ENCODE data around the gene SRRD. TPM values are rescaled to one million over a fixed set of nuclear protein-coding genes. Genes with fewer than 3 reads are reported as not detected.

The SRRD gene
- total and polyA plus RNA-seq, 2 of the 8 experiments (the other 6 are each of a cell fraction or from before 2014, with no cell fraction given) = 17.1 to 25.3 TPM

- H3K4me2 ChIP-seq (ENCODE audit: insufficient read depth in 1 of 2, low read depth in 2 of 2, low read length in 2 of 2) = no peak overlapping the region; a peak in 1 of 4 replicates
- FAIRE-seq = no peak
These were observed 30.9 kb downstream of the SRRD start for GRCh38 chr22:26514419-26515161.

More at GRCh38 chr22:26514419-26515161, 30.9 kb downstream of the SRRD start:
- Histone ChIP-seq H2BK15ac (ENCODE audit: low read length) (no peak overlapping the region), H3K4me1 (replicated peaks in 1 of 4; ENCODE audit: control insufficient read depth in 3 of 4, insufficient read depth in 4 of 4, low read length in 3 of 4) (peaks cover 0 to 5% (median 3%) of the 10 kb centered on the region in 4 experiments; a peak in 3 of 7 replicates), H4K5ac (ENCODE audit: insufficient read length, low read depth, low read length) (no peak overlapping the region), H3K9me3 (ENCODE audit: insufficient read depth in 2 of 2, low read depth in 1 of 2, low read length in 1 of 2) (no peaks in the 10 kb centered on the region), H3K23ac (ENCODE audit: insufficient read length) (no peak overlapping the region), H3K79me1 (ENCODE audit: low read depth, low read length) (no peaks in the 10 kb centered on the region; the same call in 1 of the 2 replicates), H2BK12ac (ENCODE audit: low read depth, low read length) (no peak overlapping the region), H3K36me3 (ENCODE audit: control insufficient read depth in 2 of 4, insufficient read depth in 4 of 4, low read length in 3 of 4) (peaks cover 2 to 6% (median 5%) of the 10 kb centered on the region in 4 experiments; a peak in 4 of 8 replicates), H3K27ac (ENCODE audit: low read depth, low read length) (no peak overlapping the region), H2BK5ac (ENCODE audit: low read depth, low read length) (no peak overlapping the region), H4K91ac (replicated peaks; ENCODE audit: insufficient read length, low read length) (no peak overlapping the region), H2BK20ac (ENCODE audit: low read length) (no peak overlapping the region), H2AFZ (ENCODE audit: low read length) (no peak overlapping the region), H3K79me2 (ENCODE audit: control insufficient read depth in 1 of 2, insufficient read depth in 2 of 2, low read length in 2 of 2) (peaks cover 4 to 19% of the 10 kb centered on the region in 2 experiments), H3K4me3 (ENCODE audit: extremely low read depth in 1 of 4, insufficient read depth in 2 of 4, low read depth in 3 of 4, low read length in 4 of 4) (no peak overlapping the region), H3K14ac (ENCODE audit: insufficient read length) (no peak overlapping the region), H4K20me1 (replicated peaks in 1 of 2; ENCODE audit: control insufficient read depth in 1 of 2, insufficient read depth in 2 of 2, low read length in 2 of 2) (no peaks in the 10 kb centered on the region), H4K8ac (ENCODE audit: extremely low read depth, insufficient read depth, low read length) (no peak overlapping the region), H3K23me2 (ENCODE audit: low read depth, low read length) (peaks cover 6% of the 10 kb centered on the region; the same call in 1 of the 2 replicates), H3K4ac (replicated peaks; ENCODE audit: insufficient read length, low read depth, low read length) (no peak overlapping the region), H2AK5ac (ENCODE audit: low read depth, low read length) (no peak overlapping the region), H3K27me3 (replicated peaks in 1 of 4; ENCODE audit: control insufficient read depth in 3 of 4, extremely low read depth in 1 of 4, insufficient read depth in 3 of 4, low read length in 3 of 4) (no peaks in the 10 kb centered on the region), H3K56ac (replicated peaks; ENCODE audit: insufficient read length, low read depth, low read length) (no peak overlapping the region), H3K18ac (ENCODE audit: extremely low read depth, low read length) (no peak overlapping the region), H3K9ac (replicated peaks in 1 of 4; ENCODE audit: extremely low read depth in 1 of 4, low read depth in 3 of 4, low read length in 3 of 4) (no peak overlapping the region), H2BK120ac (replicated peaks; ENCODE audit: low read depth, low read length) (no peak overlapping the region)
- DNase-seq (ENCODE audit: low read depth in 1 of 2, low spot score in 2 of 2) = no peak
- TF ChIP-seq, protein P1, sequence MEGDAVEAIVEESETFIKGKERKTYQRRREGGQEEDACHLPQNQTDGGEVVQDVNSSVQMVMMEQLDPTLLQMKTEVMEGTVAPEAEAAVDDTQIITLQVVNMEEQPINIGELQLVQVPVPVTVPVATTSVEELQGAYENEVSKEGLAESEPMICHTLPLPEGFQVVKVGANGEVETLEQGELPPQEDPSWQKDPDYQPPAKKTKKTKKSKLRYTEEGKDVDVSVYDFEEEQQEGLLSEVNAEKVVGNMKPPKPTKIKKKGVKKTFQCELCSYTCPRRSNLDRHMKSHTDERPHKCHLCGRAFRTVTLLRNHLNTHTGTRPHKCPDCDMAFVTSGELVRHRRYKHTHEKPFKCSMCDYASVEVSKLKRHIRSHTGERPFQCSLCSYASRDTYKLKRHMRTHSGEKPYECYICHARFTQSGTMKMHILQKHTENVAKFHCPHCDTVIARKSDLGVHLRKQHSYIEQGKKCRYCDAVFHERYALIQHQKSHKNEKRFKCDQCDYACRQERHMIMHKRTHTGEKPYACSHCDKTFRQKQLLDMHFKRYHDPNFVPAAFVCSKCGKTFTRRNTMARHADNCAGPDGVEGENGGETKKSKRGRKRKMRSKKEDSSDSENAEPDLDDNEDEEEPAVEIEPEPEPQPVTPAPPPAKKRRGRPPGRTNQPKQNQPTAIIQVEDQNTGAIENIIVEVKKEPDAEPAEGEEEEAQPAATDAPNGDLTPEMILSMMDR (IDR thresholded peaks at IDR 0.05; ENCODE audit: control extremely low read depth in 1 of 3, insufficient read depth in 1 of 3, low read depth in 1 of 3, low read length in 3 of 3) = no peak
- WGBS, 2 experiments (ENCODE audit: extremely low coverage in 1 of 2, insufficient coverage in 1 of 2, insufficient read length in 1 of 2, insufficient replicate concordance in 2 of 2, low coverage in 1 of 2, low lambda C conversion rate in 2 of 2, missing lambda C conversion rate in 1 of 2) = 92% methylated on average over 12 of the region's 12 CpGs; no CpG with 5 or more reads in 1 of the 2 experiments
- ChIA-PET POLR2A (ENCODE audit: partially characterized antibody) (interaction anchor here (0.7 to 2.3 kb wide), 6 partner anchors 11 to 158 kb away, joined by 3 to 9 read pairs (median 4); partner anchors contain the start of genes HPS4 and SRRD), CTCF (ENCODE audit: partially characterized antibody) (interaction anchor here (0.6 to 1.8 kb wide), 3 partner anchors 23 to 599 kb away, joined by 3 to 5 read pairs (median 3); no protein-coding TSS in a partner anchor)
